WERI-Rb-1 (cell line): ENCODE measurements around the gene C10orf105.

ENCODE experiments used
- DNase-seq: peaks from one replicate; pipeline ENCODE4 v3.0.0-alpha.2; 2020
- H3K27ac ChIP-seq: fragments of 250-450 bp; sonication (Bioruptor Pico); 2 replicates; pipeline ENCODE4 v1.5.1; 2020; ENCODE audit warnings: mild to moderate bottlenecking, moderate library complexity
- H3K27me3 ChIP-seq: fragments of 250-450 bp; sonication (Bioruptor Pico); 2 replicates; pipeline ENCODE4 v1.5.1; 2021; ENCODE audit warnings: mild to moderate bottlenecking, low read depth, moderate library complexity; ENCODE audit not compliant: insufficient read depth, severe bottlenecking
- H3K36me3 ChIP-seq: fragments of 250-450 bp; sonication (Bioruptor Pico); 2 replicates; pipeline ENCODE4 v1.5.1; 2020; ENCODE audit warnings: mild to moderate bottlenecking, moderate library complexity
- H3K4me3 ChIP-seq: 2 replicates; pipeline ENCODE4 v1.5.1; 2011; ENCODE audit warnings: low read depth, mild to moderate bottlenecking, control low read depth, low read length
- H3K9me3 ChIP-seq: fragments of 250-450 bp; sonication (Bioruptor Pico); 2 replicates; pipeline ENCODE4 v1.5.1; 2021; ENCODE audit warnings: mild to moderate bottlenecking, moderate library complexity; ENCODE audit not compliant: severe bottlenecking
- TF ChIP-seq, protein P1 (sequence below): IDR thresholded peaks from 2 replicates; pipeline ENCODE4 v1.5.1; 2011; ENCODE audit warnings: low read depth, mild to moderate bottlenecking, control low read depth, inconsistent platforms, low read length

The C10orf105 gene

DNA sequence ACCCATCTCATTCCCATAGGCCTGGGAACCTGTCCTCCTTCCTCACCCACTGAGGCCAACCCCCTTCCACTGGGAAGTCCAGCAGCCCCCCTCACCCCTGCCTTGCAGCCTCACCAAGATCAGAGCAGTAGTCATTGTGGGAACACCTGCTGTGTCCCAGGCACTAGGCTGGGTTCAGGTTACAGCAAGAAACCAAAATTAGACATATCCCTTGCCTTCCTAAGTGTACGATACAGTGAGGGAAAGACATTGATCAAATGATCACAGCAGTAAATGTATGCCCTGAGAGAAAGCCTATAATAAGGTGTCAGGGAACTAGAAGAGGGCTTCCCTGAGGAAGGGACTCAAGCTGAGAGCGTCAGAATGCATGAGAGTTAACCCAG is 17.0 kb upstream of the C10orf105 start:
- no peak for DNase-seq
- TF ChIP-seq, protein P1, sequence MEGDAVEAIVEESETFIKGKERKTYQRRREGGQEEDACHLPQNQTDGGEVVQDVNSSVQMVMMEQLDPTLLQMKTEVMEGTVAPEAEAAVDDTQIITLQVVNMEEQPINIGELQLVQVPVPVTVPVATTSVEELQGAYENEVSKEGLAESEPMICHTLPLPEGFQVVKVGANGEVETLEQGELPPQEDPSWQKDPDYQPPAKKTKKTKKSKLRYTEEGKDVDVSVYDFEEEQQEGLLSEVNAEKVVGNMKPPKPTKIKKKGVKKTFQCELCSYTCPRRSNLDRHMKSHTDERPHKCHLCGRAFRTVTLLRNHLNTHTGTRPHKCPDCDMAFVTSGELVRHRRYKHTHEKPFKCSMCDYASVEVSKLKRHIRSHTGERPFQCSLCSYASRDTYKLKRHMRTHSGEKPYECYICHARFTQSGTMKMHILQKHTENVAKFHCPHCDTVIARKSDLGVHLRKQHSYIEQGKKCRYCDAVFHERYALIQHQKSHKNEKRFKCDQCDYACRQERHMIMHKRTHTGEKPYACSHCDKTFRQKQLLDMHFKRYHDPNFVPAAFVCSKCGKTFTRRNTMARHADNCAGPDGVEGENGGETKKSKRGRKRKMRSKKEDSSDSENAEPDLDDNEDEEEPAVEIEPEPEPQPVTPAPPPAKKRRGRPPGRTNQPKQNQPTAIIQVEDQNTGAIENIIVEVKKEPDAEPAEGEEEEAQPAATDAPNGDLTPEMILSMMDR, result no peak
- Histone ChIP-seq H3K4me3 (no peak overlapping the region), H3K27ac (no peak overlapping the region), H3K27me3 (no peaks in the 10 kb centered on the region), H3K36me3 (peaks cover 17% of the 10 kb centered on the region), H3K9me3 (no peaks in the 10 kb centered on the region)

DNA sequence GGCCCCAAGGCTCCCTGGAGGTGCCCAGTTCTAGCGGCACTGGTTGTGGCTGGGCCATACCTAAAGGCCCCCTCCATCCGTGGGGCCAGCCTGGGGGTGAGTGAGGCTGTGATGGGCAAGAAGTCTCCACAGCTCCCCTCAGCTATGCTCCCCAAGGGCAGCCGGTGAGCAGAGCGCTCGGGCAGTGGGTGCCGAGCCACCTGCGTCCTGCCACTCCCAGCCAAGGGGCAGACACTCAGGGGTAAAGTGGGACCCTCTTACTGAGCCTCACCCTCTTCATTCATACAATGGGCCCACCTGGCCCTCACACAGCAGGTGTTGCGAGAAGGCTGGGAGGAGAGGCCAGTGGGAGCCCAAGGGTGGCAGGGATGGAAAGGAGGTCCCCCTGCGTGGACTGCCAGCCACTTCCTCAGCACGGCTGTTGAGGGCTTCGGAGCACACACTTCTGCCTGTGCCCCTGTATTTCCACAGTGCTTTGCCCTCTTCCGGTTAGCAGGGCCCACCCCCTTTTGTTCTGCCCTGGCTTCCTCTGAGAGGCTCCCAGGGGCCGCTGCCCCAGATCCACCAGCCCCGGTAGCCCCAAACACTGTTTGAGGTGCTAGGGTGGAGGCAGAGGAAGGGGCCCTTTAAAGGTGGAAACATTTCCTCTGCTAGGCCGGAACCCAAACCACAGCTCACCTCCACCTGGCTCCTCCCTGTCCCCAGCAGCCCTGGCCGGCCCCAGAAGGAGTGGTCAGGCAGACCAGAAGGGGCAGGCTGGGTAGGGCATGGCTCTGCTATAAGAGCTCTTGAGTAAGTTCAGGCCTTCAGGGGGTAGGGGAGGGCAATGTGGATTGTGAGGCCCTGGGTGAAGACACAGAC is 16.4 kb upstream of the C10orf105 start:
- Histone ChIP-seq H3K27me3 (no peaks in the 10 kb centered on the region), H3K27ac (no peak overlapping the region), H3K36me3 (peaks cover 12% of the 10 kb centered on the region), H3K4me3 (no peak overlapping the region), H3K9me3 (no peaks in the 10 kb centered on the region)
- no peak for DNase-seq
- TF ChIP-seq, protein P1, result no peak

DNA sequence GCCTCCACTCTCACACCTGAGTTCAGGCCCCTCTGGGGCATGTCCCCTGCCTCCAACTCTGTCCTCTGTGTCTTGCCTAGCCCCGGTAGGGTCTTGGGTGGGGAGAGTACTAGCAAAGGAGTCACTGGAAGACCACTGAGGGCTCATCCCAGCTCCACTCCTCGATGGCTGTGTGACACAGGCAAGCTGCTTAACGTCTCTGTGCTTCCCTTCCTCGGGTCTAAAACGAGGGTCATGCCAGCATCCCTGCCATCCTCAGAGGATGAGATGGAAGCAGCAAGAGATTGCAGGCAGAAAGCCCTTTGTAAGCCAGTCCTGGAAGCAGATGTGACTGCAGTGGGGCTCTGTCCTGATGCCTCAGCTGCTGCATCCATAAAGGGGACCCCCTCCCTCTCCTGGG is 15.2 kb upstream of the C10orf105 start:
- H3K36me3 ChIP-seq, result peaks cover 12% of the 10 kb centered on the region
- H3K27me3 ChIP-seq, result no peaks in the 10 kb centered on the region
- H3K27ac ChIP-seq, result no peak overlapping the region
- H3K4me3 ChIP-seq, result no peak overlapping the region
- DNase-seq, result no peak
- TF ChIP-seq, protein P1, result no peak
- H3K9me3 ChIP-seq, result no peaks in the 10 kb centered on the region

DNA sequence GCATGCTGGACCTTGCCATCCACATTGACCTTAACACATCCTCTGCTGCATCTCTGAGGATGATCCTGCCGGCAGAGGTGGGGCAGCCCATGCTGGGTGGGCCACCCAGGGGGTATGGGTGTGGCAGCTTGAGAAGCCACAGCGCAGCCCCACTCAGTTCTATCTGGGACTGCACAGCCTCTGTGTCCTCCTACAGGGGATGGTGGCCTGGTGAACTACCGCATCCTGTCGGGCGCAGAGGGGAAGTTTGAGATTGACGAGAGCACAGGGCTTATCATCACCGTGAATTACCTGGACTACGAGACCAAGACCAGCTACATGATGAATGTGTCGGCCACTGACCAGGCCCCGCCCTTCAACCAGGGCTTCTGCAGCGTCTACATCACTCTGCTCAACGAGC is 12.2 kb upstream of the C10orf105 start:
- TF ChIP-seq, protein P1, result no peak
- Histone ChIP-seq H3K36me3 (peaks cover 12% of the 10 kb centered on the region), H3K27ac (no peak overlapping the region)

DNA sequence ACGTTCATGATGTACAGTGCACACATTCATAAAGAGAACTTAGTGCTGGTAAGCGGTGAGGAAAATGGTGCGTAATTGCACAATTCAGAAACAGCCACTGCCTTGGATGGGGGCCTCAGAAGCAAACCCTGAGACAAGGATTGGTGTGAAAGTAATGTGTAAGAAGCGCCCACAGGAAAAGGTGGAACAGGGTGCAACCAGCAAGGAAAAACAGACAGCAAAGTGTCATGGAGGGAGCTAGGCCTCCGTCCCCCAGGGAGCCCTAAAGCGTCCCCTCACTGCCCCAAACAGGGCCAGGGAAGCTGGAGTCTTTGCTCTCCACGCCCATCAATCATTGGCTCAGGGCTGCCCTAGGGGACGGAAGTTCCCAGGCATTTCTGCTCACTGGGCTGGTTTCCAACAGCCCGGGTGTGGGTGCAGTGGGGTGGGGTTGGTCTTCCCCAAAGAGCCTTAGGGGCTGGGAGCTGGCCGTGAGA is 9.6 kb upstream of the C10orf105 start:
- no peaks in the 10 kb centered on the region for H3K9me3 ChIP-seq
- H3K4me3 ChIP-seq, result no peak overlapping the region
- no peaks in the 10 kb centered on the region for H3K27me3 ChIP-seq
- TF ChIP-seq, protein P1, result no peak
- DNase-seq, result no peak
- H3K27ac ChIP-seq, result no peak overlapping the region
- peaks cover 12% of the 10 kb centered on the region for H3K36me3 ChIP-seq

More for the DNA sequence above, 12.2 kb upstream of the C10orf105 start:
- no peak overlapping the region for H3K4me3 ChIP-seq
- H3K9me3 ChIP-seq, result no peaks in the 10 kb centered on the region
- DNase-seq, result no peak
- H3K27me3 ChIP-seq, result no peaks in the 10 kb centered on the region
